Adrenal gland (tissue), 12 donors: Measurements from ENCODE around the gene MTHFD1. TPM values are rescaled to one million over a fixed set of nuclear protein-coding genes. Genes with fewer than 3 reads are reported as not detected.

ENCODE experiments used
- DNase-seq, 7 donors: peaks; one replicate each; pipeline ENCODE4 v3.0.0-alpha.2; 2019 to 2020
- H3K27ac ChIP-seq, 5 donors: fragments of 200-600 bp; sonication (generic) in 4 of 5; 1 replicate in 3 of 5; 2 replicates in 2 of 5; pipeline versions ENCODE4 v1.5.1 to v1.8.0; 2016 to 2020; ENCODE audit warnings: mild to moderate bottlenecking in 1 of 5
- H3K27me3 ChIP-seq: fragments of 200-600 bp; 2 replicates; pipeline ENCODE4 v1.8.0; 2021
- H3K36me3 ChIP-seq, 2 donors: fragments of 200-600 bp; replicated peaks in 1 of 2; 1 replicate in 1 of 2; 2 replicates in 1 of 2; pipeline versions ENCODE4 v1.5.1 to v1.8.0; 2018 to 2022
- H3K4me1 ChIP-seq, 2 donors: fragments of 200-600 bp; replicated peaks in 1 of 2; 1 replicate in 1 of 2; 2 replicates in 1 of 2; pipeline versions ENCODE4 v1.5.1 to v1.8.0; 2018 to 2021
- H3K4me3 ChIP-seq, 4 donors: fragments of 200-600 bp; sonication (generic) in 3 of 4; one replicate each; pipeline ENCODE4 v1.5.1; 2016 to 2018
- H3K9me3 ChIP-seq, 3 donors: fragments of 200-600 bp; sonication (generic) in 1 of 3; replicated peaks in 1 of 3; 1 replicate in 2 of 3; 2 replicates in 1 of 3; pipeline versions ENCODE4 v1.5.1 to v1.8.0; 2016 to 2021
- POLR2A ChIP-seq, 2 donors: fragments of 450-650 bp; IDR thresholded peaks; one replicate each; pipeline ENCODE4 v1.6.1; 2017; ENCODE audit warnings: antibody characterized with exemption in 2 of 2, mild to moderate bottlenecking in 2 of 2, moderate library complexity in 1 of 2
- WGBS, 4 donors: extraction: QIAGEN DNeasy Blood & Tissue Kit in 2 of 4; methylation state at CpG; one replicate each; pipeline versions ENCODE4 v1.1.5 to v1.1.7; 2013 to 2017; 5-methylcytosine and 5-hydroxymethylcytosine counted together
- intact Hi-C, 2 donors: fragments of 100-400 bp; cut with DNase I; formaldehyde crosslinking; loops; one replicate each; pipeline versions ENCODE4 v1.14.1 to v1.15.0; 2022 to 2023
- polyA plus RNA-seq, 3 donors: library from polyadenylated mRNA; stranded (reverse); fragments of 200-250 nt in 2 of 3; fragments of 350-450 nt in 1 of 3; fragmentation: Illumina TruSeq in 1 of 3; extraction: RNeasy Lipid Tissue Mini Kit (QIAGEN cat#74804) in 1 of 3; gene quantifications; one replicate each; pipeline ENCODE4 v1.2.3, GENCODE V29; 2013 to 2014
- total RNA-seq, 9 donors: library from RNA; depleted of rRNA in 4 of 9; stranded (reverse); fragments of >200 nt in 4 of 9; fragments of 120-200 nt in 1 of 9; fragmentation: NEBNext Ultra II Directional in 1 of 9; extraction: Animal tissue kit (Norgen Biotek cat#: 25700) in 1 of 9; gene quantifications; one replicate each; pipeline versions ENCODE4 v1.1.0 to v1.2.4, GENCODE V29; 2013 to 2023
- TF ChIP-seq, protein P1 (sequence below), 6 experiments: fragments of 450-650 bp in 4 of 6; fragments of 200-600 bp in 2 of 6; sonication (generic) in 1 of 6; IDR thresholded peaks; 1 replicate in 5 of 6; 2 replicates in 1 of 6; pipeline versions ENCODE4 v1.5.1 to v1.8.0; 2016 to 2021; ENCODE audit warnings: antibody characterized with exemption in 6 of 6, mild to moderate bottlenecking in 2 of 6, moderate library complexity in 1 of 6
- donor health status: healthy with polysubstance abuse.
- donor health status: Bipolar disorder and iron deficiency.
- donor health status: DM: yes; HTN: yes; CAD: no.
- donor health status: DM: no; HTN: no; CAD: no.
- donor health status: DM: no; HTN: no; CAD: no.
- donor health status: DM: yes; HTN: yes; CAD: no.

The MTHFD1 gene
- total and polyA plus RNA-seq, 12 donors = 14.9 to 66.4 (median 38.0) TPM

- Histone ChIP-seq H3K9me3 (no peaks in the 10 kb centered on the region), H3K27ac (peak overlapping the region; percentile 93 to 100 (median 99)), H3K4me3 (peak overlapping the region; percentile 43 to 89 (median 68)), H3K27me3 (no peaks in the 10 kb centered on the region), H3K4me1 (peaks cover 25 to 58% of the 10 kb centered on the region in 2 donors), H3K36me3 (no peaks in the 10 kb centered on the region)
- DNase-seq = peak in 6 of 7 donors; percentile 30 to 62 (median 36)
- intact Hi-C loops = no loop called here
- TF ChIP-seq, protein P1, sequence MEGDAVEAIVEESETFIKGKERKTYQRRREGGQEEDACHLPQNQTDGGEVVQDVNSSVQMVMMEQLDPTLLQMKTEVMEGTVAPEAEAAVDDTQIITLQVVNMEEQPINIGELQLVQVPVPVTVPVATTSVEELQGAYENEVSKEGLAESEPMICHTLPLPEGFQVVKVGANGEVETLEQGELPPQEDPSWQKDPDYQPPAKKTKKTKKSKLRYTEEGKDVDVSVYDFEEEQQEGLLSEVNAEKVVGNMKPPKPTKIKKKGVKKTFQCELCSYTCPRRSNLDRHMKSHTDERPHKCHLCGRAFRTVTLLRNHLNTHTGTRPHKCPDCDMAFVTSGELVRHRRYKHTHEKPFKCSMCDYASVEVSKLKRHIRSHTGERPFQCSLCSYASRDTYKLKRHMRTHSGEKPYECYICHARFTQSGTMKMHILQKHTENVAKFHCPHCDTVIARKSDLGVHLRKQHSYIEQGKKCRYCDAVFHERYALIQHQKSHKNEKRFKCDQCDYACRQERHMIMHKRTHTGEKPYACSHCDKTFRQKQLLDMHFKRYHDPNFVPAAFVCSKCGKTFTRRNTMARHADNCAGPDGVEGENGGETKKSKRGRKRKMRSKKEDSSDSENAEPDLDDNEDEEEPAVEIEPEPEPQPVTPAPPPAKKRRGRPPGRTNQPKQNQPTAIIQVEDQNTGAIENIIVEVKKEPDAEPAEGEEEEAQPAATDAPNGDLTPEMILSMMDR (IDR thresholded peaks at IDR 0.05) = no peak
- TF ChIP-seq POLR2A (IDR thresholded peaks at IDR 0.05) = no peak
- 0% methylated on average over 18 to 29 of the region's 29 CpGs for WGBS, 4 donors
These were observed 114.8 kb downstream of the MTHFD1 start for GRCh38 chr14:64502887-64503433.

DNA sequence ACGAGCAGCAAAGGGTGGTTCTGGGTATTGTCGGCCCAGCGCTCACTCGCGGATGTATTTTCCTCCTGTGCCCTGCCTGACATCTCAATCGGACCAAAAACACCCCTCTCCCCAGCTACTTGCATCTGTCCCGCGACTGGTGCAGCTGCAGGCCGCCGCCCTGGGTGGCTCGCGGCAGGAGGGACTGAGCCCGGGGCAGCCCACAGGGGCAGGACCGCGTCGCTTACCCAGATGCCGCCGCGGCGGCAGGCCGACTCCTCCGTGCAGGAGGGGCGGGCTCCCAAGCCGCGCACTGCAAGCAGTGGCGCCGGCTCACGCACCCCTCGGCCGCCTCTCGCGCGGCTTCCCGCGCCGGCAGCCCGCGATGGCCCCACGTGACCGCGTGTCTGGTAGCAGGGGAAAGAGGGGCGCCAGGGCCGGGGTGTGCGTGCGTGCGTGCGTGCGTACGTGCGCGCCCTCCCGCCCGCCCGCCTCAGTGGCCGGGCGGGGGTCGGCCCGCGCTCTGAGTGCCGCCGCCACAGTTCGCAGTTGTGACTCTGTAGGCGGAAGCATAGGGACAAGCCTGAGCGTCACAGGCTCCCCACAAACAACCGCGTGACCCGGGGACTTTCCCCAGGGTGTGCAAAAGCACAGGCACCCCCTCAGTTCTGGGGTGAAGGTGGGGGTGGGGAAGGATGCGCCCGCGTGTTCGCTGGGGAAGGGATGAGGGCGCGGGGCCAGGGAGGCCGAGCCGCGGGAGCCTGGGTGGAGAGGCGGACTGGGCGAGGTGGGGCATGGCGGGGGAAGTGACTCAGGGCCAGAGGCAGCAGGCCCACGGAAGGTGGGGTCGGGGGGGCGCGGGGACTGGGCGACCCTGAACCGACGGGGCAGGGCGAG, 115.5 kb downstream of the MTHFD1 start, which contains the start of gene ZBTB25:
ZBTB25 (minus strand) TSS at position 405 of the 876 bp plus-strand sequence. CDS start 13,305 bp downstream, outside the sequence.
- Histone ChIP-seq H3K9me3 (no peaks in the 10 kb centered on the region), H3K27me3 (no peaks in the 10 kb centered on the region), H3K4me1 (peaks cover 25 to 63% of the 10 kb centered on the region in 2 donors), H3K36me3 (no peaks in the 10 kb centered on the region), H3K27ac (peak within 1 kb of the TSS; percentile 93 to 100 (median 99)), H3K4me3 (peak within 1 kb of the TSS; percentile 43 to 89 (median 74))
- peak; percentile 90 to 95 for TF ChIP-seq POLR2A (IDR thresholded peaks at IDR 0.05)
- TF ChIP-seq, protein P1 (IDR thresholded peaks at IDR 0.05) = no peak
- DNase-seq = peak; percentile 88 to 96 (median 93)
- intact Hi-C loops = no loop called here
- 0 to 3% (median 0%) methylated on average over 3 to 87 of the region's 87 CpGs for WGBS, 4 donors

DNA sequence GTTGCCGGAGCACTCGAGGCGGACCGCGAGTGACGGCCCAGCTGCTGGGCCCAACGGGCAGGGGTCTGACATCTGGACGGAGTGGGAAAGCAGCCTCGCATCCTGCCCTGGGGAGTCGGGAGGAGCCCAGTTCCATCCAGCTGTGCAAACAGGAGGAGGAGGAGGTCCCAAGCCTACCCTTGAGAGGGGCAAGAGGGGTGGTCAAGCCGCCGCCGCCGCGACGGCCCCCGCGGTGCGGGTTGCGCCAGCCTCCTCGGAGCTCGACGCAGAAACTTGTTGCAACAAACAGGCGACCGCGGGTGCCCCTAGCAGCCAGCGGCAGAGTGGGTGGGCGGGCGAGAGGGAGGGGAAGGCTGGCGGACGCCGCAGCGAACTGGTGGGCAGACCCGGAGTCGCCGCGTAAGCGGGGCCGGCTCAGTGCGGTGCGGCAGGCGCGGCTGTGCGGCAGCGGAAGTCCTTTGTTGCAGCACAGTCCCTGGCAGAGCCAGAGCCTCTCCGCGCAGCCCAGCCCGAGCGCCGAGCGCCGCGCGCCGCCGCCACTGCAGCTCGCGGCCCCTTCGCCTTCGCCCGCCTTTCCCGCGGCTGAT, 116.2 kb downstream of the MTHFD1 start, which contains the start of gene ZBTB1:
ZBTB1 (plus strand) TSS at position 461 of the 587 bp plus-strand sequence. CDS start 16,735 bp downstream, outside the sequence.
- peak; percentile 87 to 96 for TF ChIP-seq POLR2A (IDR thresholded peaks at IDR 0.05)
- TF ChIP-seq, protein P1 (IDR thresholded peaks at IDR 0.05) = no peak
- Histone ChIP-seq H3K4me1 (peaks cover 25 to 70% of the 10 kb centered on the region in 2 donors), H3K4me3 (peak within 1 kb of the TSS; percentile 66 to 89 (median 74)), H3K27ac (peak within 1 kb of the TSS; percentile 93 to 100 (median 99)), H3K9me3 (no peaks in the 10 kb centered on the region), H3K36me3 (no peaks in the 10 kb centered on the region), H3K27me3 (no peaks in the 10 kb centered on the region)
- DNase-seq = peak; percentile 80 to 91 (median 86)
- WGBS, 4 donors = 0 to 1% (median 0%) methylated on average over 4 to 63 of the region's 63 CpGs
- intact Hi-C loops = no loop called here
